Suprapubic skin (tissue), 4 donors: ENCODE results near the gene ADCY5. TPM values are rescaled to one million over a fixed set of nuclear protein-coding genes. Genes with fewer than 3 reads are reported as not detected.

Experiments used
- DNase-seq, 2 donors: peaks; one replicate each; pipeline ENCODE4 v3.0.0-alpha.2; 2019; ENCODE audit warnings: low spot score in 2 of 2
- H3K27ac ChIP-seq: fragments of 200-600 bp; sonication (generic); one replicate; pipeline ENCODE4 v1.5.1; 2019
- H3K27me3 ChIP-seq: fragments of 200-600 bp; sonication (generic); one replicate; pipeline ENCODE4 v1.5.1; 2019
- H3K36me3 ChIP-seq: fragments of 200-600 bp; sonication (generic); one replicate; pipeline ENCODE4 v1.5.1; 2019
- H3K4me1 ChIP-seq: fragments of 200-600 bp; sonication (generic); one replicate; pipeline ENCODE4 v1.5.1; 2019
- H3K4me3 ChIP-seq: fragments of 200-600 bp; sonication (generic); one replicate; pipeline ENCODE4 v1.5.1; 2019; ENCODE audit warnings: mild to moderate bottlenecking
- H3K9me3 ChIP-seq: fragments of 200-600 bp; sonication (generic); one replicate; pipeline ENCODE4 v1.5.1; 2019
- CTCF ChIP-seq, 2 donors: fragments of 200-600 bp in 1 of 2; fragments of 450-650 bp in 1 of 2; sonication (generic) in 1 of 2; IDR thresholded peaks; one replicate each; pipeline ENCODE4 v1.5.1; 2016 to 2019; ENCODE audit warnings: antibody characterized with exemption in 2 of 2, mild to moderate bottlenecking in 1 of 2, moderate library complexity in 1 of 2
- EP300 ChIP-seq: sonication (generic); formaldehyde crosslinking; IDR thresholded peaks from one replicate; pipeline ENCODE4 v1.6.1; 2017; ENCODE audit warnings: antibody characterized with exemption
- POLR2A ChIP-seq, 2 donors: fragments of 450-650 bp; IDR thresholded peaks; one replicate each; pipeline ENCODE4 v1.6.1; 2017; ENCODE audit warnings: antibody characterized with exemption in 2 of 2, mild to moderate bottlenecking in 2 of 2, moderate library complexity in 2 of 2
- POLR2AphosphoS5 ChIP-seq, 3 donors: sonication (generic); formaldehyde crosslinking; IDR thresholded peaks; one replicate each; pipeline ENCODE4 v1.6.1; 2017; ENCODE audit warnings: antibody characterized with exemption in 3 of 3
- WGBS: methylation state at CpG from one replicate; pipeline ENCODE4 v1.1.5; 2018; 5-methylcytosine and 5-hydroxymethylcytosine counted together
- total RNA-seq, 4 donors: library from RNA; depleted of rRNA; stranded (reverse); fragments of >200 nt; gene quantifications; one replicate each; pipeline ENCODE4 v1.1.0, GENCODE V29; 2016

Gene ADCY5
- total RNA-seq, 4 donors from 2014 or later, result 1.4 to 4.9 (median 4.0) TPM

DNA sequence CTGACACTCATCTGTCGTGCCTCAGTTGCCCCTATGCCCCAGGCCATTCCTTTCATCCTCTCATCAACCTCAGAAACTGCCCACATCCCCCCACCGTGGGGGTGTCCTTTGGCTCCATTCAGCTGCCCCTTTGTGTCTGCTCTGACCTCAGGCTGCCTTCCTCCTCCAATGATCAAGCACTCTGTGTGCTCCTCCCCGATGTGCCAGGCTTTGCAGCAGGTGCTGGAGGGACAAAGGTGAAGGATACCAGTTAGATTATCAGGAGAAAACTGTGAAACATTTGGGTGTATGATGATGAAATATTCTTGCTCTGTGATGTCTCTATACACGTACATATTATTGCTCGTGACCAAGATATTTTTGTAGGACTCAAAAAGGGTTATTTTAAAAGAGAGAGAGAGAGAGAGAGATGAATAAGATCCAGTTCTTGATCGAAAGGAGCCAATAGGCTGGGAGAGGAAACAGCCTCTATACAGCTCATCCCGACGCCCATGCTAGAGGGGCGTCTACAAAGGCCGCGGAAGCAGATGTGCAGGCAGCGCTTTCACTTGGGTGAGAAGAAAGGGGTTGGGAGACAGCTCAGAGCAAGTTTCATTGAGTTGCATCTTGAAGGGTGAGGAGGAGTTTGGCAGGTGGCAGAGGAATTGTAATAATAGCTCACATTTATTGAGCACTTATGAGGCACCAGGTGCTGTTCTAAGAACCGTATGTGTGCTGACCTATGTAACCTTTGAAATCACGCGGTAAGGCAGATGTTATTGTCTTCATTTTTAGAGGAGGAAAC is 28.3 kb upstream of the ADCY5 start:
- 79% methylated on average over 15 of the region's 15 CpGs for WGBS
- Histone ChIP-seq H3K9me3 (no peaks in the 10 kb centered on the region), H3K27ac (no peak overlapping the region), H3K4me1 (no peaks in the 10 kb centered on the region), H3K27me3 (no peaks in the 10 kb centered on the region), H3K36me3 (no peaks in the 10 kb centered on the region), H3K4me3 (no peak overlapping the region)
- no peak for TF ChIP-seq POLR2A (IDR thresholded peaks at IDR 0.05)
- no peak for TF ChIP-seq EP300
- TF ChIP-seq POLR2AphosphoS5 (IDR thresholded peaks at IDR 0.05), result no peak
- TF ChIP-seq CTCF (IDR thresholded peaks at IDR 0.05), result no peak
- DNase-seq, result no peak

- TF ChIP-seq EP300 (no peak), CTCF (IDR thresholded peaks at IDR 0.05) (no peak), POLR2A (IDR thresholded peaks at IDR 0.05) (no peak)
- H3K4me1 ChIP-seq, result no peaks in the 10 kb centered on the region
- no peaks in the 10 kb centered on the region for H3K36me3 ChIP-seq
- no peak overlapping the region for H3K4me3 ChIP-seq
- no peaks in the 10 kb centered on the region for H3K9me3 ChIP-seq
- DNase-seq, result no peak
- H3K27me3 ChIP-seq, result no peaks in the 10 kb centered on the region
- H3K27ac ChIP-seq, result no peak overlapping the region
- 78% methylated on average over 7 of the region's 7 CpGs for WGBS
Measured at GRCh38 chr3:123475786-123476185, 26.9 kb upstream of the ADCY5 start.

DNA sequence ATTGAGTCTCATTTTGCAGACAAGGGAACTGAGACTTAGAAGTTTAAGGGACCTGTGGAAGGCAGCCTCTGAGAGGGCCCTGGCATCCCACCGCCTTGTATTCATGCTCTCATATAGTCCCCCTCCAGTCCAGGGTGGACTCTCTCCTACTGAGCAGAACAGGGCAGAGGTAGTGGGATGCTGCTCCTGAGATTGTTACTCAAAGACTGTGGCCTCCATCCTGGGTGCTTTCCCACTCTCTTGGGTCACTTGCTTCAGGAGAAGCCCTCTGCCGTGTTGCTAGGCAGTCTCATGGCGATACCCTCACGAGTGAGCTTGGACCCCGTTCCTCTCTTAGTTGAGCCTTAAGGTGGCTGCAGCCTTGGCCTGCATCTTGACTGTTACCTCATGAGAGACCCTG is 22.2 kb upstream of the ADCY5 start:
- Histone ChIP-seq H3K4me1 (no peaks in the 10 kb centered on the region), H3K27ac (no peak overlapping the region), H3K27me3 (no peaks in the 10 kb centered on the region), H3K36me3 (no peaks in the 10 kb centered on the region), H3K9me3 (no peaks in the 10 kb centered on the region), H3K4me3 (no peak overlapping the region)
- TF ChIP-seq POLR2A (IDR thresholded peaks at IDR 0.05), result no peak
- TF ChIP-seq EP300, result no peak
- no peak for TF ChIP-seq POLR2AphosphoS5 (IDR thresholded peaks at IDR 0.05)
- TF ChIP-seq CTCF (IDR thresholded peaks at IDR 0.05), result no peak
- 83% methylated on average over 5 of the region's 5 CpGs for WGBS
- DNase-seq, result no peak

DNA sequence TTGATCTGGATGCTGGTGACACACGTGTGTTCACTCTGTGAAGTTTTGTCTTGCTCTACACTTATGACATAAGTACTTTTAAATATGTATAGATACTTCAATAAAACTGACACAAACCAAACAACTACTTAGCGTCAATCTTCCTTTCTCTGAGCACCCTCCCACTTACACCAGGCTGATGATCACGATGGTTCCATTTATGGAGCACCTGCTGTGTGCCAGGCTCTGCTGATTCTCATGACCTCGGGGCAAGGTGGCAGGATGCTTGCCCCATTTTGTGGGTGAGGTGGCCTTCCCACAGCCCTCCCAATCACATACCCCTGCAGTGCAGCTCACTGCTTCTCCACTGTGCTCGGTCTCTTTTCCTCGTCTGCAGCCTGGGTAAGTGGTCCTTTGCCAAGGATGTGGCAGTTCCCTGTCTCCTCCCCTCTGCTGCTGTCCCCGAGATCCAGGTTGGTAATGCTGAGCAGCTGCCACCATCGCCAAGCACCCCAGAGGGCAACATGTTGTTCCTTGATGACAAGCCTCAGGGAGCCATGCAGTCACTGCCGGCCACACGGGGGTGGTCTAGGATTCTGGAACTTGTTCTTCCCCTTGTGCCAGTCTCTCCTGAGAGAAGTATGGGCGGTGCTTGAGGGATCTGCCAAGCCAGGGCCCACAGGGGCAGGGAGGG is 20.6 kb upstream of the ADCY5 start:
- Histone ChIP-seq H3K27ac (no peak overlapping the region), H3K36me3 (no peaks in the 10 kb centered on the region), H3K4me1 (no peaks in the 10 kb centered on the region), H3K4me3 (no peak overlapping the region), H3K27me3 (no peaks in the 10 kb centered on the region), H3K9me3 (no peaks in the 10 kb centered on the region)
- TF ChIP-seq POLR2AphosphoS5 (IDR thresholded peaks at IDR 0.05), result no peak
- no peak for TF ChIP-seq POLR2A (IDR thresholded peaks at IDR 0.05)
- no peak for TF ChIP-seq CTCF (IDR thresholded peaks at IDR 0.05)
- TF ChIP-seq EP300, result no peak
- 83% methylated on average over 7 of the region's 11 CpGs for WGBS
- no peak for DNase-seq

GRCh38 chr3:123467046-123467445 is 18.2 kb upstream of the ADCY5 start:
- Histone ChIP-seq H3K36me3 (no peaks in the 10 kb centered on the region), H3K9me3 (no peaks in the 10 kb centered on the region), H3K27ac (no peak overlapping the region), H3K4me1 (no peaks in the 10 kb centered on the region), H3K4me3 (no peak overlapping the region), H3K27me3 (peaks cover 3% of the 10 kb centered on the region)
- TF ChIP-seq POLR2AphosphoS5 (IDR thresholded peaks at IDR 0.05) (no peak), EP300 (no peak), CTCF (IDR thresholded peaks at IDR 0.05) (no peak), POLR2A (IDR thresholded peaks at IDR 0.05) (no peak)
- DNase-seq, result no peak
- 76% methylated on average over 5 of the region's 5 CpGs for WGBS
